Lower lobe of right lung (tissue), 2 donors: ENCODE results near the gene ANGPTL4. TPM values are rescaled to one million over a fixed set of nuclear protein-coding genes. Genes with fewer than 3 reads are reported as not detected.

Source experiments
- ATAC-seq, 2 donors: fragments of 200-7000 bp; cut with Tn5 transposase; one replicate each; pipeline ENCODE4 v1.9.1; 2020 to 2022; ENCODE audit warnings: mild to moderate bottlenecking in 2 of 2, moderate library complexity in 2 of 2
- DNase-seq: peaks from one replicate; pipeline ENCODE4 v3.0.0-alpha.2; 2020
- H3K27ac ChIP-seq: fragments of 200-600 bp; one replicate; pipeline ENCODE4 v1.8.0; 2022
- H3K27me3 ChIP-seq: fragments of 200-600 bp; one replicate; pipeline ENCODE4 v1.8.0; 2022; ENCODE audit warnings: low read depth
- H3K36me3 ChIP-seq: fragments of 200-600 bp; one replicate; pipeline ENCODE4 v1.8.0; 2022; ENCODE audit warnings: mild to moderate bottlenecking
- H3K4me1 ChIP-seq: fragments of 200-600 bp; one replicate; pipeline ENCODE4 v1.8.0; 2022
- H3K4me3 ChIP-seq: fragments of 200-600 bp; one replicate; pipeline ENCODE4 v1.8.0; 2022; ENCODE audit warnings: mild to moderate bottlenecking
- H3K9me3 ChIP-seq: fragments of 200-600 bp; one replicate; pipeline ENCODE4 v1.8.0; 2022
- CTCF ChIP-seq: fragments of 200-600 bp; IDR thresholded peaks from one replicate; pipeline ENCODE4 v1.8.0; 2022; ENCODE audit warnings: antibody characterized with exemption, mild to moderate bottlenecking
- intact Hi-C: fragments of 100-400 bp; cut with DNase I; formaldehyde crosslinking; loops from one replicate; pipeline ENCODE4 v1.11.0; 2022
- total RNA-seq: library from RNA; stranded (reverse); fragmentation: NEBNext Ultra II Directional; extraction: Animal tissue kit (Norgen Biotek cat#: 25700); gene quantifications from one replicate; pipeline ENCODE4 v1.2.1, GENCODE V29; 2021
- donor health status: DM: no; HTN: yes; CAD: no; lungs with severe emphysema.

The ANGPTL4 gene
- total RNA-seq, 1 donor from 2014 or later: 11.0 TPM

- Histone ChIP-seq H3K27me3 (no peaks in the 10 kb centered on the region), H3K36me3 (peaks cover 47% of the 10 kb centered on the region), H3K27ac (peak overlapping the region; percentile 91), H3K4me3 (peak overlapping the region; percentile 97), H3K4me1 (peaks cover 45% of the 10 kb centered on the region), H3K9me3 (no peaks in the 10 kb centered on the region)
- peak; percentile 15 to 17 for ATAC-seq
- TF ChIP-seq CTCF: no peak
- no peak for DNase-seq
- intact Hi-C loops: no loop called here
These were observed 43.3 kb upstream of the ANGPTL4 start for GRCh38 chr19:8320564-8321066.

GRCh38 chr19:8321067-8321985 lies 42.6 kb upstream of the ANGPTL4 start, which contains the start of the genes NDUFA7 and RPS28:
Gene NDUFA7, minus strand, starts transcription at chr19:8321375. Its CDS starts 17 bp downstream, at chr19:8321358.
Gene RPS28, plus strand, starts transcription at chr19:8321496. Its CDS starts 35 bp downstream, at chr19:8321531.
- DNase-seq (peak; percentile 98), ATAC-seq (peak; percentile 96 to 98)
- intact Hi-C loops: no loop called here
- Histone ChIP-seq H3K36me3 (peaks cover 40% of the 10 kb centered on the region), H3K9me3 (no peaks in the 10 kb centered on the region), H3K4me1 (peaks cover 45% of the 10 kb centered on the region), H3K27ac (peak within 1 kb of the TSS; percentile 91), H3K4me3 (peak within 1 kb of the TSS; percentile 97), H3K27me3 (no peaks in the 10 kb centered on the region)
- TF ChIP-seq CTCF: peak; percentile 40

- peaks cover 36% of the 10 kb centered on the region for H3K36me3 ChIP-seq
- intact Hi-C loops: no loop called here
- H3K27ac ChIP-seq: peak overlapping the region; percentile 91
- TF ChIP-seq CTCF: no peak
- DNase-seq (no peak), ATAC-seq (no peak)
- peaks cover 45% of the 10 kb centered on the region for H3K4me1 ChIP-seq
- no peaks in the 10 kb centered on the region for H3K9me3 ChIP-seq
- no peaks in the 10 kb centered on the region for H3K27me3 ChIP-seq
- H3K4me3 ChIP-seq: peak overlapping the region; percentile 97
These were observed 41.8 kb upstream of the ANGPTL4 start for GRCh38 chr19:8321986-8322637.

GRCh38 chr19:8322638-8322997 lies 41.3 kb upstream of the ANGPTL4 start:
- no peaks in the 10 kb centered on the region for H3K27me3 ChIP-seq
- DNase-seq (no peak), ATAC-seq (no peak)
- peaks cover 45% of the 10 kb centered on the region for H3K4me1 ChIP-seq
- H3K9me3 ChIP-seq: no peaks in the 10 kb centered on the region
- peak overlapping the region; percentile 91 for H3K27ac ChIP-seq
- TF ChIP-seq CTCF: no peak
- H3K4me3 ChIP-seq: peak overlapping the region; percentile 97
- intact Hi-C loops: no loop called here
- peaks cover 36% of the 10 kb centered on the region for H3K36me3 ChIP-seq

GRCh38 chr19:8323781-8324185 lies 40.2 kb upstream of the ANGPTL4 start:
- DNase-seq (no peak), ATAC-seq (no peak)
- no peak for TF ChIP-seq CTCF
- Histone ChIP-seq H3K27me3 (no peaks in the 10 kb centered on the region), H3K36me3 (peaks cover 36% of the 10 kb centered on the region), H3K27ac (no peak overlapping the region), H3K4me3 (no peak overlapping the region), H3K4me1 (peaks cover 45% of the 10 kb centered on the region), H3K9me3 (no peaks in the 10 kb centered on the region)
- intact Hi-C loops: no loop called here
